ENCODE measurements around the gene ATP2B3.

The ATP2B3 gene

DNA sequence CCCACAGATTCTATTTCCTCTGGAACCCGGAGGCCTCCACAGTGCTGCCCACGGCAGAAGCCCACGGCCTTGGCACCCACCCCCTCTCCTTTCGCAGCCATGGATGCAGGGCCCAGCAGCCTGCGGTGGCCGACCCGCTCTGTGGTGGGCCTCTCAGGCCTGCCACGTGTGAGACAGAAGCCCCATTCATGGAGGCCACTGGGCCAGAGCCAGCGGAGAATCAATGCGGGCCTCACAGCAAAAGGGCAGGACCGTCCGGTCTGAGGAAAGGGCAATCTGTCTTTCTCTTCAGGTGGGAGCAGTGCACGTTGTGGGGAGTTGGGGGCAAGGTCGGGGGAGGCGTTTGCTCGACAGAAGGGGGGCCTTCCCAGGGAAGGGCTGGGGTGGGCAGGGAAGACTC is 38.7 kb upstream of the ATP2B3 start:
- TF ChIP-seq REST (IDR thresholded peaks at IDR 0.05; ENCODE audit: insufficient read depth in 1 of 2, low read depth in 2 of 2, low read length in 2 of 2) (no peak), SIN3A (IDR thresholded peaks at IDR 0.05; ENCODE audit: borderline replicate concordance, insufficient read depth, low read length) (no peak), FOXP2 (optimal IDR thresholded peaks at IDR 0.05; ENCODE audit: borderline replicate concordance, extremely low read depth, extremely low read length, insufficient read depth) (no peak), TAF1 (IDR thresholded peaks at IDR 0.05; ENCODE audit: borderline replicate concordance, insufficient read depth, low read length) (no peak), POLR2AphosphoS5 (IDR thresholded peaks at IDR 0.05; ENCODE audit: low read depth, low read length) (no peak)

DNA sequence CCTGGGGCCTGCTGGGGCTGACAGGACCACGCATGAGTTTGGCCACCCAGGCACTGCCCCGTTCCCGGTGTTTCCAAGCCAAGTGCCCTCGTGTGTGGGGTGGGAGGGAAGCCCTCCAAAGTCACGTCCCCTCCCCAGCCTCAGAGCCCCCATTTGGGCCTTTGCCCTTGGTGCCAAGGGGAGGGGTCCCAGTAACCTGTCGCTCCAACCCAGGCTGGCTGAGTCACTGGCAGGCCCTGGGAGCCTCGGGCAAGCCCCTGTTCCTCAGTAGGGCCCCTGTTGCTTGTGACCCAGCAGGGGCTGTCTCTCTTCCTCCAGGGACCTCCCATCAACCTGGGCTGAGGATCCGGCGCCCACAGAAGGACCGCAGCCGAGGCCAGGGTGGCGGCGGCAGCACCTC is 36.4 kb upstream of the ATP2B3 start:
- TF ChIP-seq REST (IDR thresholded peaks at IDR 0.05; ENCODE audit: insufficient read depth in 1 of 2, low read depth in 2 of 2, low read length in 2 of 2): no peak
- no peak for TF ChIP-seq FOXP2 (optimal IDR thresholded peaks at IDR 0.05; ENCODE audit: borderline replicate concordance, extremely low read depth, extremely low read length, insufficient read depth)
- no peak for TF ChIP-seq POLR2AphosphoS5 (IDR thresholded peaks at IDR 0.05; ENCODE audit: low read depth, low read length)
- TF ChIP-seq SIN3A (IDR thresholded peaks at IDR 0.05; ENCODE audit: borderline replicate concordance, insufficient read depth, low read length): no peak
- TF ChIP-seq TAF1 (IDR thresholded peaks at IDR 0.05; ENCODE audit: borderline replicate concordance, insufficient read depth, low read length): no peak

GRCh38 chrX:153482376-153483015 is 34.9 kb upstream of the ATP2B3 start:
- TF ChIP-seq POLR2AphosphoS5 (IDR thresholded peaks at IDR 0.05; ENCODE audit: low read depth, low read length) (no peak), REST (IDR thresholded peaks at IDR 0.05; ENCODE audit: insufficient read depth in 1 of 2, low read depth in 2 of 2, low read length in 2 of 2) (no peak), FOXP2 (optimal IDR thresholded peaks at IDR 0.05; ENCODE audit: borderline replicate concordance, extremely low read depth, extremely low read length, insufficient read depth) (no peak), SIN3A (IDR thresholded peaks at IDR 0.05; ENCODE audit: borderline replicate concordance, insufficient read depth, low read length) (no peak), TAF1 (IDR thresholded peaks at IDR 0.05; ENCODE audit: borderline replicate concordance, insufficient read depth, low read length) (no peak)

DNA sequence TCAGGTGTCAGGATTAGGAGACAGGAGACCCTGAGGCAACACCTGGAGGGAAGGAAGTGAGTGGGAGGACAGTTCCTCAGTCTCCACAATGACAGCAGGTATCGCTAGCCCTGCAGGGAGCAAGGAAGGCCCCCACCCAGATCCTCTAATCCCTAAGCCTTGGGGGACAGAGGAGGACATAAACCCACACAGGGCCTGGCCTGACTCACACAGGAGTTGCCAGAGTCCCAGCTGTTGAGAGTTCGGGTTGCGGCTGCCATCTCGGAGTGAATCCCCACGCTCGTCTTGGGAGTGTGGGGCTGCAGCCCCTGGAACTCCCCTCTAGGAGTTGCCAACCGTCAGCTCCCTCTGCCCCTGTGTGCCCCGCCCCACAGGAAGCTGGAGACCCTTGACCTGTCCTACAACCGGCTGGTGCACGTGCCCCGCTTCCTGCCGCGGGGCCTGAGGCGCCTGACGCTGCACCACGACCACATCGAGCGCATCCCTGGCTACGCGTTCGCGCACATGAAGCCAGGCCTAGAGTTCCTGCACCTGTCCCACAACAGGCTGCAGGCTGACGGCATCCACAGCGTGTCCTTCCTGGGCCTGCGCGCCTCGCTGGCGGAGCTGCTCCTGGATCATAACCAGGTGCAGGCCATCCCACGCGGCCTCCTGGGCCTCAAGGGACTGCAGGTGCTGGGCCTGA is 31.9 kb upstream of the ATP2B3 start:
- TF ChIP-seq REST (IDR thresholded peaks at IDR 0.05; ENCODE audit: insufficient read depth in 1 of 2, low read depth in 2 of 2, low read length in 2 of 2): no peak
- TF ChIP-seq SIN3A (IDR thresholded peaks at IDR 0.05; ENCODE audit: borderline replicate concordance, insufficient read depth, low read length): no peak
- no peak for TF ChIP-seq FOXP2 (optimal IDR thresholded peaks at IDR 0.05; ENCODE audit: borderline replicate concordance, extremely low read depth, extremely low read length, insufficient read depth)
- TF ChIP-seq POLR2AphosphoS5 (IDR thresholded peaks at IDR 0.05; ENCODE audit: low read depth, low read length): no peak
- no peak for TF ChIP-seq TAF1 (IDR thresholded peaks at IDR 0.05; ENCODE audit: borderline replicate concordance, insufficient read depth, low read length)

All from PFSK-1 (cell line).